SH-SY5Y (cell line): ENCODE results near the gene SLC25A13.

Experiments used
- GATA2 ChIP-seq: IDR thresholded peaks from 2 replicates; pipeline ENCODE4 v1.6.1; 2011; ENCODE audit warnings: mild to moderate bottlenecking, low read depth, low read length
- GATA3 ChIP-seq: IDR thresholded peaks from 2 replicates; pipeline ENCODE4 v1.6.1; 2011; ENCODE audit warnings: low read depth, mild to moderate bottlenecking, low read length, moderate library complexity

GRCh38 chr7:96330193-96330592 lies 8.3 kb upstream of the SLC25A13 start:
- TF ChIP-seq GATA3 (no peak), GATA2 (no peak)
